T-helper 2 cell treated with Interferon-gamma antibody and Interleukin-4, amounts not matched to agents 100 ng/mL and 5 ng/mL, for 36 hours (primary cell): ENCODE data around the gene SPAG16. TPM values are rescaled to one million over a fixed set of nuclear protein-coding genes. Genes with fewer than 3 reads are reported as not detected.
"Not testable (repeated sequence)": the region's sequence is repeated elsewhere in the genome, so short reads cannot be mapped to it uniquely, and the experiment has no call there.

Source experiments
- intact Hi-C: fragments of 100-400 bp; cut with micrococcal nuclease; formaldehyde crosslinking; loops from one replicate; pipeline ENCODE4 v1.15.1; 2023
- total RNA-seq: library from RNA; stranded (reverse); gene quantifications from 2 replicates; pipeline ENCODE4 v1.2.3, GENCODE V29; 2022

Gene SPAG16
- total RNA-seq, 1 donor from 2014 or later, result 10.0 TPM

- intact Hi-C loops, result no loop called here
These were observed 704.9 kb downstream of the SPAG16 start for GRCh38 chr2:213989207-213989606.

DNA sequence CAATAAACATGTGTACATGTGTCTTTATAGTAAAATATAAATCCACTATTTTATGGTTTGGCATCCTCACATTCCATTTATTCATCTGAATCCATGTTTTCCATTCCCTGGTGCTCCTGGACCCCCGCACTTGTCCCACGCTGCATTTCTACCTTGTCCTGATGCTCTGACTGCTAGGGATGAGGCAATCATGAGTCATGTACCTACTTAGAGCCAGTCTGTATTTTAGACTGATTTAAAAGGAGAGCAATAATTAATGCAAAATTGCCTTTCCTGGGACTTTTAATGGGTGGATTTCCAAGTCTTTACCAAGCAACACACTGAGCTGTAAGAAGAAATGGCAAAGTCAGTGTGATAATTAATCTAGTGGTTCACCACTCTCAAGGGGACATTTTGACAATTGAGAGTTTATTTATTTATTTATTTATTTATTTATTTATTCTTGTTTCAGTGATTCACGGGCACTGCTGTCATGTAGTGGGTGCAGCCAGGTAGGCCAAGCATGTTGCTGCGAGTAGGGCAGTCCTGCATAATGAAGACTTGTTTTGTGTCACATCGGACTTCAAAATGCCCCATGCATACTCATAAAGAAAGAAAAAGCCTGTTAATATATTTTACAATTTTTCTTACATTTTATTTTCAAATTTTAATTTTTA lies 707.3 kb downstream of the SPAG16 start:
- intact Hi-C loops, result no loop called here

DNA sequence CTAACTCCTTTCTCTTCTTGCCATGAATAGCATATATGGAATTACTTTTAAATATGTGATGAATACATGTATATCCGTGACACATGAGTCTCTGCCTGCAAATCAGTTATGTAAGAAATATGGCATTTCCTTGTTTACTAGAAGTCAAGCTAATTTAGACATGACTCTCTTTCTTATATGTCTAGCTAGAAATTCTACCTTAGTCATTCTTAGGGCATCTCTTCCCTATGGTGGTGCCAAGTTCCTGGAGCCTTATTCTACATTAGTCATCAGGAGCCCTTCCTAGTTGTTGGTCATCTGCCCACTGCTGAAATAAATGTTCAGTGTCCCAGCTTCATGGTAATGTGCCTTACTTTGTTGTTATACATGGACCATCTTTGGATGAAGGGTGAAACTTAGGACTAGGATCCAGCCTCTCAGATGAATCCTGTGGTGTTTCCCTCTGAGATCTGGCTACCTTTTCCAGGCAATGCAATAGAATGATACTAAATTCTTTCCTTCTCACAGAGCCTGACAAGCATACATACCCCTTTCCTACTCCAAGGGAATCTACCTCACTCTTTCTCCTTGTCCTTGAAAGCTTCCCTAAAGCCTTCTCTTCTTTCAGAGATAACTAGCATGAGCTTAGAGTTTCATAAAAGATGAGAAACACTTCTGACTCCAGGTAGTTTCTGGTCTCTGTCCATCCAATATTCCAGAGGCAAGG lies 711.3 kb downstream of the SPAG16 start:
- intact Hi-C loops, result no loop called here

DNA sequence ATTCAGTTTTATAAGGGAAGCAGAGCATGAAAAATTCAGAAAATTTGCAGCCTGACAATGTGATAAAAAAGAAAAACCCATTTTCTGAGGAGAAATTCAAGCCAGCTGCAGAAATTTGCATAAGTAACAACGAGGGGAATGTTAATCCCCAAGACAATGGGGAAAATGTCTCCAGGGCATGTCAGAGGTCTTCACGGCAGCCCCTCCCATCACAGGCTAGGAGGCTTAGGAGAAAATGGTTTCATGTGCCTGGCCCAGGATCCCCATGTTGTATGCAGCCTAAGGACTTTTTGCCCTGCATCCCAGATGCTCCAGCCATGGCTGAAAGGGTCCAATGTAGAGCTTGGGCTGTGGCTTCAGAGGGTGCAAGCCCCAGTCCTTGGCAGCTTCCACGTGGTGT lies 714.7 kb downstream of the SPAG16 start:
- intact Hi-C loops, result not testable (repeated sequence)

- intact Hi-C loops, result no loop called here
These were observed 720.2 kb downstream of the SPAG16 start for GRCh38 chr2:214004463-214004862.

GRCh38 chr2:214005337-214005736 lies 721.1 kb downstream of the SPAG16 start:
- intact Hi-C loops, result no loop called here

DNA sequence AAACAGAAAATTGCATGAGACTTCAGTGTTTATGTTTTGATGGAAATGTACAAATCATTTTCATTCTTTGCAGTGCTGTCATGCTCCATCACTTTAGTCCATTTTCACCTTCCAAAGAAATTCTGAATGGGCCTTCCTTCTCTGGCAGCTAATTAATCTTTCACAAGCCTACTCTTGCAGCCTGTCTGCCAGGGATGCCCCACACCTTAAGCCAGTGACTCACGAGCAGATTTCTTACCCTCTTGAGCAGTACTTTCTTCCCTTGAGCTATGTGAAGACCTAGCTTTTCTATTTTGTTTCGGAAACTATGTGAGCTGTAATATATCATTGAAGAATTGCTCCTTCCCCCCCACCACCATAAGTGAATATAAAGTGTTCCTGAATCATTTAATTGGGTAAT lies 722.3 kb downstream of the SPAG16 start:
- intact Hi-C loops, result no loop called here

GRCh38 chr2:214011676-214012075 lies 727.4 kb downstream of the SPAG16 start:
- intact Hi-C loops, result no loop called here

DNA sequence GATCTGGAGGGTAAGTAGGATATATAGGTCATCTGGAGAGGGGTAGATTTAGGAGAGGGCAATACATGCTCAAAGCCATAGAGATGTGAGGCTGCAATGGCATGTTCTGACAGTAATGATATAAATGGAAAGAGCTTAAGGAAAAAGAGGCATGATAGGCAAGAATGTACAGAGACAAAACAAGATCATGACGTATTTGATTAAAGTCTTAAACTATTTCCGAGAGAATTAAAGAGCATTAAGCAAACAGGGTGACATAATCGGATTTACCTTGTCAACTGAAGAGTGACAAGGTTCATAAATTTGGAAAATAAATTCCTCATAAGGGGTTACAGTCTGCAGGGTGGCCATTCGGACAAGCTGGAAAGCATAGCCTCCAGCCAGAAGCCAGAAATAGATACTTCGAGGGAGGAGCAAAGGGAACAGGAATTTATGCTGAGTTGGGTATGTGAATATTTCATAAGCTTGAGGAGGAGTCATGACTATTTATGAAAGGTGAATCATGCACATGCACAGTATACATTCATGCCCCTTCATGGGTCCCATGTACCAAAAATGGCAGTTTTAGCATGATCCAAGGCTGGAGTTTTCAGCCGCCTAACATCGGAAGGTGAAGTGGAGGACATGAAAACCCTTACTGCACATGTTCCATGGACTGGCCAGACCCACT lies 730.4 kb downstream of the SPAG16 start:
- intact Hi-C loops, result no loop called here

- intact Hi-C loops, result no loop called here
These were observed 735.1 kb downstream of the SPAG16 start for GRCh38 chr2:214019229-214019972.

DNA sequence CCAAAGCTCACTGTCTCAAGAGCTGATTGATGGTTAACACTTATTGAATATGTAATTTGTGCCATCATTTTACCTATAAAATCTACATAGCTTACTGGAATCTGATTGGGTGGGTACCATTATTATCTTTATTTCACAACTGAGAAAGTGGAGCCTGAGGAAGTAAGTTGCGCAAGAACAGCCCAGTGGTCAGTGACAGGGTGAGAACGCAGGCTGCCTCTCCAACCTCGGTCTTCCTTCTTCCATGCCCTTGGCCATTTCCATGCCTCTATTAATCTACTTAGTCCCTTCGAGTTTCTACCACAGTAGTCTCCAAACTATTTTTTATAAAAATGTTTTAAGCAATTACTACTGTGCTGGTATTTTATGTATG lies 735.7 kb downstream of the SPAG16 start:
- intact Hi-C loops, result no loop called here

- intact Hi-C loops, result no loop called here
These were observed 744.9 kb downstream of the SPAG16 start for GRCh38 chr2:214029190-214029589.

- intact Hi-C loops, result no loop called here
These were observed 747.3 kb downstream of the SPAG16 start for GRCh38 chr2:214031566-214031965.

DNA sequence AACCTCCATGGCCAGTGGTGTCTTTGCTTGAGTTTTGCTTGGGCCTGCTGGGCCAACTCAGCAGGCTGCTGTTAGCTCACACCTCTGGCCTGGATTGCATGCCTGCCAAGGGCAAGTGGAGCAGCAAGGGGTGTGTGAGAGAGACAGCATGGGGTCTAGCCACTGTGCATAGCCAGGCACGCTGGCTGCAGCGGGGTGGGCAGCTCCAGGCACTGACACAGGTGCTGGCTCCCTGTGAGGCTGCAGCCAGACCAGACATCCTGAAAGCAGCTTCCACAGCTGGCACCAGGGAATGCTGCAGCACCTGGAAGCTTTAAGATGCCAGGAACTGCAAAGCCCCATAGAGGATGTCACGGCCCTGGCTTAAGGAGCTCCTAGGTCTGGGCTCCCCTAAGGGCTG lies 750.2 kb downstream of the SPAG16 start:
- intact Hi-C loops, result no loop called here

GRCh38 chr2:214035091-214035852 lies 751.0 kb downstream of the SPAG16 start:
- intact Hi-C loops, result no loop called here

DNA sequence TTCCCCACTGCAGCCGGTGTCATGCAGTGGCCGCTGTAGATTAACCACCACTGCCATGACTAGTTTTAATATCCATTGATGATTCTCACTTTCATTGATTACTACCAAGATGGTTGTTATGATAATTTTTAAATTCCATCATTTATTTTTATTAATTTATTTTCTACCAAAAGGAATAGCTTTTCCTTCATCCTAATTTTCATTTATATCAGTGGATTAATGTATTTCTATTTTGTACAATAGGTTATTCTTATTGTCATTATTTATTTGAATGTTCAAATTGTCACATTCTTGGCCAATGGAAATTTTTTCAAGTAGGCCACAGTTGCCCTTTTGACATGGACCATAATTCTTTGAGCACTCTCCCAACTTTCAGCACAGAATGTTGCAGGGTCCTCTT lies 751.7 kb downstream of the SPAG16 start:
- intact Hi-C loops, result no loop called here

DNA sequence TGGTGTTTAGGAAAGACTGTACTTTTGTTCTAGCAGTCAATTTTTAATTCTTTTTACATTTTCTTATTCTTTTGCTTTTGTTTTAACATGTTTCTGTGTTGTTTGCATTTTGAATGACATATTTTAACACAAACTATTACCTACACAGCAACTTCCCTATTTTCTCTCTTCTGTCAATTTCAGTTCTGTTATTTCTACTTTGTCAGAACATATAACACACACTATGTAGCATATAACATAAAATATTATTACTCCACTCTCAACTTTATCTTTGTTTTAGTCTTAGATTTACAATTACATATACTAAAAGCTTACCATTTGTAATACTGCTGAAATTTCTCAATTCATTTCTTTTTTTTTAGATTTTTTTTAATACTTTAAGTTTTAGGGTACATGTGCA lies 753.9 kb downstream of the SPAG16 start:
- intact Hi-C loops, result no loop called here

DNA sequence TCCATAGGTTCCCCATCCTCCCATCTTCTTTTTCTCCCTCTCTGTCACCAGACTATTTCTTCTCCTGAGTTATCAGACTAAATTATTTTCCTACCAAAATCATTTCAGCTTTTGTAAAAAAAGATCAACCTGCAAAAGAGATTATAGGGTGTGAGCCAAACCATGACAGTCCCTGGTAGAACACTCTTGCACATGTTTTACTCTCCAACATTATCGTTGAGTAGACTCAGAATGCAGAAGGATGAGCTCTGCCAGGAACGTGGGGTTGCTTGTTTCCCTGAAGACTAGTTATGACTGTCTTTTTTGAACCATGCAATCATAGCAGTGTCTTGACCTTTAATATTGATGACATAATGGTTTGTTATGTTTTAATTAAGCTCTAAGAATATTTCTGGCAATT lies 766.5 kb downstream of the SPAG16 start:
- intact Hi-C loops, result no loop called here

DNA sequence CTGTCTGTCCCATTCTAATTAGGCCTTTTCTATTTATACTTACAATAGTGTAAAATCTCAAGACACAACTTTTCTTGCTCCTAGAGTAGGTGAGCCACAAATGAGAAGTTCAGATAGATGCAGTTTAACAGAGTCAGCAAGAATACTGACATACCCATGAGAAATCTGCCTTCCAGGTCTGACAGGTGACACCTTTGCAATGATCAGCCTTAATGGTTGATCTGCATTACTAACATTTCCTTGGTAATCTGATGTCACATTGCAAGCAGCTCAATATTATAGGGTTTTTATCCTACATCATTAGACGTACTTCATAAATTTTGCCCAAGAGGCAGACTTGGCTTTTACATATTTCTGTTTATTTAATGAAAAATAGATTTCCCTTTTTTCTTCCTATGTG lies 767.3 kb downstream of the SPAG16 start:
- intact Hi-C loops, result no loop called here

DNA sequence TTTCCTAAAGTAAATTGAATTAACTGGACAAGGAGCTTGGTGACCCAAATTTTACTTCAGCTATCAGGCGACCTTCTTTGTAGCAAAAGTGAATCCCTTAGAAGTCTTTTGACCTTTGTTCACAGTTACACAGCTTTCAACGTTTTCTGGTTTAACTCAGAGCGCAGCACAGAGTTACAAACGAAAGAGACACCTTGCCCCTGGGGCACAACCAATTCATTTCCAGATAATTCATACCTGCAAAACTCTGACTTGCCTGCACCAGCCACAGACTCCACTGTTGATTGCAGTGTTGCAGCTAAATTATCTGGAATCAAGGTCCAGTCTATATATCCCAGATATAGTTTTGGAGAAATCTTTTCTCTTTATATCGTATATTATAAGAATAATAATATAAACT lies 768.0 kb downstream of the SPAG16 start:
- intact Hi-C loops, result no loop called here

DNA sequence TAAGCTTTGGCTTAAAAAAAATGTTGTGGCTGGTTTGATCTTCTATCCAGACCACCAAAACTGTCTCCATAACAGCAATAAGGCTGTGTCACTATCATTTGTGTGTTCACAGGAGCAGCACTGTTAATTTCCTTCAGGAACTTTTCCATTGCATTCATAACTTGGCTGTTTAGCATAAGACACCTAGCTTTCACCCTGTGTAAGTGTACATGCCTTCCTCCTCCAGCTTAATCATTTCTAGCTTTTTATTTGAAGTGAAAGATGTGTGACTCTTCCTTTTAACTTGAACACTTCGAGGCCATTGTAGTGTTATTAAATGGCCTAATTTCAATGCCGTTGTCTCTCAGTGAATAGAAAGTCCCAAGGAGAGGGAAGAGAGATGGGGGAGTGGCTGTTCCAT lies 773.7 kb downstream of the SPAG16 start:
- intact Hi-C loops, result no loop called here
